Islet precursor cell (in vitro differentiated cells): ENCODE results near the gene CCNYL1.
"Not testable (repeated sequence)": the region's sequence is repeated elsewhere in the genome, so short reads cannot be mapped to it uniquely, and the experiment has no call there.

Source experiments
- DNase-seq: peaks from one replicate; pipeline ENCODE4 v3.0.0-alpha.2; 2018

Gene CCNYL1

GRCh38 chr2:207710814-207711740, at the start of gene CCNYL1:
Gene CCNYL1 (plus strand): TSS chr2:207711640. CDS start chr2:207711897, 257 bp downstream.
- DNase-seq, result peak; percentile 100

- DNase-seq, result no peak
Measured at GRCh38 chr2:207662203-207662602, 49.2 kb upstream of the CCNYL1 start.

GRCh38 chr2:207663870-207664545, 47.4 kb upstream of the CCNYL1 start:
- DNase-seq, result no peak

- DNase-seq, result no peak
Measured at GRCh38 chr2:207670887-207671286, 40.6 kb upstream of the CCNYL1 start.

- DNase-seq, result no peak
Measured at GRCh38 chr2:207673431-207673830, 38.0 kb upstream of the CCNYL1 start.

GRCh38 chr2:207674266-207674774, 37.1 kb upstream of the CCNYL1 start:
- DNase-seq, result no peak

GRCh38 chr2:207674826-207675225, 36.6 kb upstream of the CCNYL1 start:
- no peak for DNase-seq

GRCh38 chr2:207676827-207677354, 34.5 kb upstream of the CCNYL1 start:
- DNase-seq, result no peak

- no peak for DNase-seq
Measured at GRCh38 chr2:207681431-207681830, 30.0 kb upstream of the CCNYL1 start.

GRCh38 chr2:207682557-207682956, 28.9 kb upstream of the CCNYL1 start:
- peak; percentile 14 for DNase-seq

GRCh38 chr2:207683438-207683837, 28.0 kb upstream of the CCNYL1 start:
- peak; percentile 41 for DNase-seq

GRCh38 chr2:207683879-207684627, 27.4 kb upstream of the CCNYL1 start:
- peak; percentile 55 for DNase-seq

- DNase-seq, result no peak
Measured at GRCh38 chr2:207686812-207687211, 24.6 kb upstream of the CCNYL1 start.

GRCh38 chr2:207688597-207688996, 22.8 kb upstream of the CCNYL1 start:
- DNase-seq, result no peak

GRCh38 chr2:207690845-207691461, 20.5 kb upstream of the CCNYL1 start:
- DNase-seq, result not testable (repeated sequence)

GRCh38 chr2:207692206-207693065, 19.0 kb upstream of the CCNYL1 start:
- peak; percentile 70 for DNase-seq

GRCh38 chr2:207693641-207694249, 17.7 kb upstream of the CCNYL1 start:
- no peak for DNase-seq

GRCh38 chr2:207694811-207695281, 16.6 kb upstream of the CCNYL1 start:
- DNase-seq, result no peak

GRCh38 chr2:207695293-207695692, 16.1 kb upstream of the CCNYL1 start:
- no peak for DNase-seq

- not testable (repeated sequence) for DNase-seq
Measured at GRCh38 chr2:207696911-207697310, 14.5 kb upstream of the CCNYL1 start.

- DNase-seq, result no peak
Measured at GRCh38 chr2:207697411-207697810, 14.0 kb upstream of the CCNYL1 start.
